Measurements from ENCODE around the gene SPTA1. TPM values are rescaled to one million over a fixed set of nuclear protein-coding genes. Genes with fewer than 3 reads are reported as not detected.

SPTA1 gene
- polyA plus RNA-seq, 3 donors: 0.74 to 2.6 (median 1.6) TPM

DNA sequence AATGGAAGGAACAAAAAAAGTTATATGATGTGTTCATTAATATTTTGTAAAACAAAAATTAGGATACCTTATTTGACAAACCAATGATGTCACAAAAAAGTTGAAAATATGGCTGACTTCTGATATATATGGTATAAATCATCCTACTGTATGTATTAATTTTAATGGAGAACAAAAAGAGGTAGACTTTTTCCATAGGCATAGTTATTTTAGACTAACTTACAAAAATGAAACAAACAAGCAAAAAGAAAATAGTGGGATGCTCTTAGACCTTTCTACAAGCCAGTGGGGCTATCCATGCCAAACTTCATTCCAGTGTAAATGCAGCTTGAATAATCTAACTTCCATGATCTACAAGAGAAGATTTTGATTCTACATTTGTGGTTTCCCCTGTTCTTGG lies 522 bp upstream of the SPTA1 start:
- no peak for DNase-seq

DNA sequence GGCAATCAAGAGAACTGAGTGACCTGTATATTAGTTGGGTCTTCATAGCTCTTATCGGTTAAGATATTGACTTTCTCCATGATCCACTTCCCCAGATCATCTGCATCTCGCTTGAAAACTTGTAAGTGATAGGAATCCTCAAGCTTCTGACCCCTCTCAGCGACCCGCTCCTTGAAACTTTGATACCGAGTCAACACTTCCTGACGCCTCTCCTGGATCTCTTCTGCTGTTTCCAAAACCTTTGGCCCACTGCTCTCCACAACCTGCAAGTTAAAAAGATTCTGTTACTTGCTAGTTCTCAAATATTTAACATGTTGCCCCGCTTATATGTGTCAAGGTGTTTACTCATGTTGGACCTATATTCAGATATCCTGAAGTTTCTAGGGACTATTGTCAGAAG lies 1.4 kb downstream of the SPTA1 start:
- DNase-seq: no peak

DNA sequence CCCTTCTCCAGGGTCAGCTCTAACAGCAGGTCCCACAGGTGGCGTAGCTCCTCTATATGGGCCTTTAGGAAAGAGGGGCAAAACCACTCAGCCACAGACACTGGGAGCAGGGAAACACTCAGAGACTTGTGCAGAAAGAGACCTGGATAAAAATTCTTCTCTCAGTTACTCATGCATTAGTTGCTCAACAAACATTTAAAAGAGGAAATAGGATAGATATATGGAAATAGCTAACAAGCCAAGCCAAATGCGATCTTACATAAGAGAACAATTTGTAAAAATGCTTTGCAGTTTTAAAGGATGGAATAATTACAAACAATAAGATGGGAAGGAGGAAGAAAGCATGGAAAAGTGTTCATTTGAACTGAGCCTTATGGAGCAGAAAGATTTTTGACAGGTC lies 4.9 kb downstream of the SPTA1 start:
- DNase-seq: no peak

DNA sequence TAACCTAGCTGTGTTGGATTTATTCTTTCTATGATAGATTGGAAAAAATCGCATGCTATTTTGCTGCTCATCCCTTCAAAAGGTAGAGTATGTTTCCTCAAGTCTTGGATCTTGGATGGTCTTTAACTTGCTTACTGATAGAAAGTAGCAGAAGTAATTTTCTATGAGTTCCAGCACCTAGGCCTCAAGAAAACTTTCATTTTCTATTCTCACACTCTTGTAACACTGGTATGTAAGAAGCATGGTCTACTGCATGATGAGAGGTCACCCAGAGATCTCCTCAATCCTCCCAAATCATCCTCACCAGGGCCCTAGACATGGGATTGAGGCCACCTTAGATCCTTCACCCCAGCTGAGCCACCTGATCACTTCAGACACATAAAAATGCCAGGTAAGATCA lies 7.2 kb downstream of the SPTA1 start:
- no peak for DNase-seq

DNA sequence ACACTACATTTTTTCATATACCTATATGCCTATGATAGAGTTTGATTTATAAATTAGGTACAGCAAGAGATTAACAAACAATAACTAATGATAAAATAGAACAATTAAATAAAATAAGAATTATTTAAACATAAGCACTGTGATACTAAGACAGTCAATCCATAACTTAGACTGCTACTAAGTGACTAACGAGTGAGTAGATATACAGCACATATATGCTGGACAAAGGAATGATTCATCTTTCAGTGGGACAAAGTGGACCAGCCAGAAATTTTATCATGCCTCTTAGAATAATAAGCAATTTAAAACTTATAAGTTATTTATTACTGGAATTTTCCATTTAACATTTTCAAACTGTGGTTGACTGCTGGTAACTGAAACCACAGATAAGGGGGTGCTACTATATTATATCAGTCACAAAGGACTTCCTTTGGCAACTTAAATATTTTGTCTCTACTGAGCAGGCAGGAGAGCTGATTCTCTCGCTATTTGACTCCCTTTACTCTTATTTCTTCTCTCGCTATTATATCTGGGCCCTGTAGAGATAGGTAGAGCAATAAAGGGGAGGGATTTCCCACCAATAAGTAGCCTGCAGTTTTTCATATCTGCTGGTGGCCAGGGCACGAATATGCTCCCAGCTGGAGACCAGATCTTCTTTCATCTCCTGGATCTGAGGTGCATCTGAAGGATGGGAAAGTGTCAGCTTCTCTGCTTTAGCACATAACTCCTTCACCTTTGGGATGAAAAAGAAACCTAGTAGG lies 10.8 kb downstream of the SPTA1 start:
- DNase-seq: no peak

DNA sequence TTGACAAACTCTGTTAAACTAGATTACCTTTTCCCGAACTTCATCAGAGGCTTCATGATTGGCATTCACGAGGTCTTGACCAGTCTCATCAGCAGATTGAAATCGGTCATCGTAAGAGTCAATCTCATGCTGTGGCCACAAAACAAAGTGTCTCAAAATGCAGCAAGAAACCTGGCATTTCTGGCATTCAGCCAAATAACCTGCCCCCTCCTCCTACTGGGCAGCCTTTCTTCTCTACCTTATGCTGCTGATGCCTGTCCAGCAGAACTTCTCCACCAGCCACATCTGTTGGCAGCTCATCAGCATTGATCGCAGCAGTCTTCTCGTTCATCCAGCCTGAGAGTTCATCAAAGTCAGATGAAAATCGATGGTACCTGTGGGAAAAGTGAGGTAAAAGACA lies 12.2 kb downstream of the SPTA1 start:
- no peak for DNase-seq

DNA sequence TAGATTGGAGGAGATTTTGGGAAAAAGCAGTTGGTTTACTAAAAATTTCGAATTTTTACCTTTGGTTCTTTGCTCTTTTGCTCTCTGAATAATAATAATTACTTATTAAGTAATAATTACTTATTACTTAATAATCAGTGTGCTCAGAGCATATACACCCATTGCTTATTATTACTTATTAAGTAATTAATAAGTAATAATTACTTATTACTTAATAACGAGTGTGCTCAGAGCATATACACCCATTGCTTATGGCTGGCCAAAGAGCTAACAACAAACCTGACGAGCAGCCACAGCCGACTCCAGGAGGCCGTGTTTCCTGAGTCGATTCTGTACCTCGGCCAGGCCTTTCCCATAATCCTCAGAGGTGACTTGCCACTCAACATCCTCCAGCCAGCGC lies 20.5 kb downstream of the SPTA1 start:
- no peak for DNase-seq

DNA sequence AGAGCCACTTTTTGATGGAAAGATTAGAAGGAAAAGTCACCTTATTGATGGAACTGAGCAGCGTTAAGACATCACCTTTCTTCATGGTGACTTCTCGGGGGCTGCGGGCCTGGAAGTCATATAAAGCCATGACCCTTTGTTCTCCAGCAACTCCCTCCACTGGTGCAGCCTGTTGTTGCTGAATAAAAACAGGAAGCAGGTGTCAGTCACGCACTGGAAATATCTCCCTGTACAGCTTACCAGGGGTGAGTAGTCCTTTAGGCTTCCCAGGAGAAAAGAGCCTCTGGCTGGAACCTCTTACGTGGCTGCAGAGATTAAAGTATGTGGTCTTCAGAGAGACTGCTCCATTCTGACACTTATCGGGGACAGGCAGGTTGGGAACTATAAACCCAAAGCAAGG lies 31.9 kb downstream of the SPTA1 start:
- DNase-seq: no peak

DNA sequence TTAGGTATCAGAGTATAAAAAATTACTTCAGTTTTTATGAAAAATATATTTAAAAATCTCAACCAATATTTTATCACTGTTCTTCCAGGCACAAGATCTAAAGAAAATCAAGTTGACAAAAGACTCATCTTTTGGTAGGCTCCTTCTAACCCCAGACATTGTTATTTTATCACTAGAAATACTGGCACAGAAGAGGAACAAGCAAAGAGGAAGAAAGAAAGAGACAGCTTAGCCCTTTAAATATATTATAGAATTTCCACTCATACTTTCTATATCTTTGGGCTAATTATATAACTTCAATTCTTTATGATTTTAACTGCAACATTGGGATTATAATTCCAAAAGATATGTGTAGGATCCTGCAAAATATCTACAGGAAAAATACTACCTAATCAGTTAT lies 32.4 kb downstream of the SPTA1 start:
- DNase-seq: no peak

DNA sequence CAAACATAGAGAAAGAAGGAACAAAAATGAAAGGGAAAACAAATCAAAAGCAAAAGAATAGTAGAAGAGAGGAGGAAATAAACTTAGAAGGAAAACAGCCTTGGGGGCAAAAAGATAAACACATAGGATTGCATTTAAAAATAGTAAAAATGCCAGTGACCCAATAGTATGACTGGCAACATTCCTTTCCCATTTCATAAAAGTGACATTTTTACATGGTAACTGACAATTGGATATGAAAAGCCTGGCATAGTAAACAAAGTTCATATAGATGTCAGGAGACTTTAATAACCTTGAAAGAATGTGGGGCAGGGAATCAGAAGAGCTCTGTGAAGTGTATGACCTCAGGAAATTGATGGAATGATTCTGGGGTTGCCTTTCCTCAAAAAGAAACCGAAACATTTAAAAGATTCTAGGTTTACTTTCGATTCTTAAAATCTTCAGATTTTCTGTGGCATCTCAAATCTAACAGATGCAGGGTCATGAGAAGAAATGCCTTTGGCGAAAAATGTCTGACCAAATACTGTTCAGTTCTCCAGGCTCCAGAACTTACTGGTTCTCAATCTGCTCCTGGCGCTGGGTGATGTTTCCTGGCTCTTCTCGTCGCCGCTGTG lies 33.7 kb downstream of the SPTA1 start:
- no peak for DNase-seq

DNA sequence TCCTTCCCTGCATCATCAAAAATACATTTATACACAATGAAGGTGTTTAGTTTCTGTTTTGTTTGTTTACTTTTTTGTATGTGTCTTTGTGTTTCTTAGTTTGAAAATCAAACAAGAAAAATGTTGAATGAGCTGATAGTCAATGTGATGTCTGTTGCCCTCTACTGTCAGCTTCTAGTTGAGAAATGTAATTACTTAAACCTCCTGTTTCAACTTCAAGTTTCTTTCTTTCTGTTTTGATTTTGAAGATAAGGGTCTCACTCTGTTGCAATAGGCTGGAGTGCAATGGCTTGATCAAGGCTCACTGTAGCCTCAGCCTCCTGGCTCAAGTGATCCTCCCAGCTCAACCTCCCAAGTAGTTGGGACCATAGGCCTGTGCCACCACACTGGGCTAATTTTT lies 37.5 kb downstream of the SPTA1 start:
- DNase-seq: no peak

DNA sequence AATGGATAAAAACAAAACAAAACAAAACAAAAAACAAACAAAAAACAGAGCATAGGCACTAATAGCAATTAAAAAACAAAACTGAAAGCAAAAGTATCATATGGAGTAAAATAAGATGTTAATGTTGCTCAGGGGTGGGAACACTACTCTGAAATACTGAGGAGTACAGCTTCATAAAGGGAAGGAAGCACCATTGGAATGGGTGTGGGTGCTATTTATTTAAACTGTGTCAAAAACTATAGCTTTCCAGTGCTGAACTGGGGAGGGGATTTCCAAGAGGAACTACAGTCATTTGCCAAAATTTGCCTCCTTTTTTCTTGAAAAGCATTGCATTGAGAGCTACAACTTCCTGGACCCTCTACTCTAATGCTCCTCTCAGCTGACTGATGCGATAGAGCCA lies 40.0 kb downstream of the SPTA1 start:
- no peak for DNase-seq

DNA sequence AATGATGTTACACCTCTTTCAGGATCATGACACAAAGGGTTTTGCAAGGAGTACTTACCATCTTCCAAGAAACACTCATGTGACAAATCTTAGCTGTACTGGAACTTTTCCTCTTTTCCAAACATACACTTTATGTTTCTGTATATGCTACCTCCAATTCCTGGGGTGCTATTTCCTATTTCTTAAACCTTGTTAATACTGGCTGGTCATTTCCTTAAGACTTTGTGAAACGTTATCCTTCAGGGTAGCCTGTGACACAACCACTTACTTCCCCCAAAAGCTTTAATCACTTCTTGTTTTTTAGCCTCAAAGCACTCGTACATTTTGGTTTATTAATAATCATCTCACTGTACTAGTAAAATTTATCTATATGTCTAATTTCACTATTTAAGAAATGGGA lies 42.1 kb downstream of the SPTA1 start:
- no peak for DNase-seq

DNA sequence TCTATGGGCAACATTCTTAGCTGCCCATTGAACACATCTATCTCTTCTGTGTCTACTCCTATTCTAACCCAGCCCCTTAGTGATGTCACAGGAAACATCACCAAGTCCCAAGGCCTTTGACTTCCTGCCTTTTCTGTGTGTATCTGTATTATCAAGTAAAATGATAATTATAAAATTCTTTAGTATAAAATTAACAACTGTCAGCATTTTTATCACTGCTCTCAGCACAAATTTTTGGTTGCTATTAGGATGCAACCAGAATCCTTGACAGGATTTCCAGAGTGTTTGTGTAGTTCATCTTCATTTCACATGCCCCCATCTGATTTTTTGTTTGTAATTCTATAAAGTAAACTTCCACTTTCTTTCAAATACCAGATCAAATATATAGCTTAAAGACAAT lies 47.6 kb downstream of the SPTA1 start:
- DNase-seq: no peak

DNA sequence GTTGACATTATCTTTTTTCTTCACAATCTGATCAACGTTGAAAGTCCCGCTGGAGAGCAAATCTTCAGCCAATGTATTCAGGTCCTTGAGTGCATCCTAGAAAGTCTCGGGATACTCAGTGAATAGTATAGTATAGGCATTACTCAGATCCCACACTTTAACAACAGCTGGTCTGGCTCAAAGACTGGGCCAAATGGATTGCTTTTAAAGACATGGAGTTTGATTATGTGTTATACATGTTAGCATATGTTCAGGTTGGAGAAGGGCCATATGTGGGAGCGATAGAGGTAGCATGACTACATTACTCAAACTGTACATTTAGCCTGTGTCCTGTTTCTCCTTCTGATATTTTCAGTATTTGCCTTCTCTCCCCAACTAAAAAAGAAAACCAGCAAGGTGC lies 48.4 kb downstream of the SPTA1 start:
- no peak for DNase-seq

DNA sequence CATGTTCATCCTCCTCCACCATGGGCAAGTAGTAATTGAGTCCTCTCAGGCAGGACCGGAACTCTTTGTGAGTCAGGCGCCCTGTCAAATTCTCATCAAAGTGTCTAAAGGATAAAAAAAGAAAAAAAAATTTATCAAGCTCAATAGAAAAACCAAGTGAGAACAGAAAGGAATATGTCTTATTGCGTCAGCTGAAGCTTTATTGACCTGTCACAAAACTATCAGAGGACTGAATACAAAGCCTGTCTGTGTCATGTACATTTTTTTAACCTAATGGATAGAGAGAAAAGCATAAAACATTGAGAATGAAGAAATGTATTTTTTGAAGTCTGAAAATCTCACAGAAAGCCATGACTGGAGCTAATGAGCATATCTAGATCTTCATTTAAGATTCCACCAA lies 72.8 kb downstream of the SPTA1 start:
- no peak for DNase-seq

DNA sequence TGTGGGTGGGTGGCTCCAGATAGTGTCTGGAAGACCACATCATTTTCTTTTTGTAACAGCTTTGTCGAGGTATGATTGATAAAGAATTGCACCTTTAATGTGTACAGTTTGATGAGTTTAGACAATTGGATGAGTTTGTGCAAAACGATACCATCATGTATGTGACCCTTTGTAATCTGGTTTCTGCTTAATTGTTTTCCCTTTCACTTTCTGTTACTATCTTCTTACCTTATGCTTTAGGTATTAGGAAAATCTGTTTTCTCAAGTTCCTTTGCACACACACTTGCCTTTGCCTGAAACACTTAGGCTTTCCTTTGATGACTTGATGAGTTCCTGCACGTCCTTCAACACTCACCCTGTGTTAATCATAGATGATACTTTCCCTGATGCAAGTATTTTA lies 74.6 kb downstream of the SPTA1 start:
- no peak for DNase-seq

DNA sequence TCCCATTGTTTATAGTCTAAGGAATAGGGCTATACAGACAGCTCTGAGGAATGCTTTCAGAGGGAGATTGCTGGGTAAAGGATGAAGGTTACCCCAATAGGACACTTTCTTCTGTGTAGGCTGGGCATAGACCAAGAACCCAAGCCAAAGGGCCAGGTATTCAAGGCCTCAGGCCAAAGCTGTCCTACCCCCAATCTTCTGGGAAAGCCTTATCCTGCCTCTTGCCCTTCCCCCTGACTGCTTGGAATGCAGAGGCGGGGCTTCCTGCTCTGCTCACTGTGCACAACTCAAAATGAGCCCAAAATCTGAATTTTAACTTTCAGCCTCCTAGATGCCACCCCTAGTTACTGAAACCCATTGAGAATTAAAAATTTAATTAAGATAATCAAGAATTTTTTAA lies 79.2 kb downstream of the SPTA1 start:
- no peak for DNase-seq

DNA sequence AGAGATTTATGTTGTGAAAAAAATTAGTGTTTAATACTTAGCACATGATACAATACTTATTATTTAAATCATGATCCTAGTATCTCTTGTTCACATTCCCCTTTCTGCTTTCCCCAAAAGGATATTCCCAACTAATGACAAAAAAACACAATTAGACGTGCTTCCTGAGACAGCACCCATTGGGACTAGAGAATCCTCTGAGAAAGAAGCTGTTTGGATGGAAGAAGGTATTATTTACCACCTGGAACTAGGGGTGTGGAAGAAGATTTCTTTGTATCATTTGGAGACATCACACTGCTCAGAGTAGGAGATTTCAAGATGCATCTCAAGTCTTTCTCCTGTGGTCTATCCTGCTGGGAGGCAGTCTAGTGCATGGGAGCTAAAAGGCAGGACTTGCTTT lies 81.5 kb downstream of the SPTA1 start, which contains the start of gene OR10Z1:
Gene OR10Z1, plus strand, starts transcription at position 301 of the 400 bp plus-strand sequence. CDS start 1,171 bp downstream, outside the sequence.
- no peak for DNase-seq

DNA sequence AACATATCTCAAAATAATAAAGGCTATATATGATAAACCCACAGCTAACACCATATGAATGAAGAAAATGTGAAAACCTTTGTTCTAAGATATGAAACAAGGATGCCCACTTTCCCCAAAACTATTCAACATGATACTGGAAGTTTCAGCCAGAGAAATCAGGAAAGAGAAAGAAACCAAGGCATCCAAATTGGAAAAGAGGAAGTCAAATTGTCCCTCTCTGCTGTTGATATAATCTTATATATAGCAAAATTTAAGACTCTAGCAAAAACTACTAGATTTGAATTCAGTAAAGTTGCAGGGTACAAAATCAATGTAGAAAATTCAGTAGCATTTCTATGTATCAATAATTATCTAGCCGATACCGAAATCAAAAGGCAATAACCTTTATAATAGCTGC lies 85.8 kb downstream of the SPTA1 start:
- no peak for DNase-seq

DNA sequence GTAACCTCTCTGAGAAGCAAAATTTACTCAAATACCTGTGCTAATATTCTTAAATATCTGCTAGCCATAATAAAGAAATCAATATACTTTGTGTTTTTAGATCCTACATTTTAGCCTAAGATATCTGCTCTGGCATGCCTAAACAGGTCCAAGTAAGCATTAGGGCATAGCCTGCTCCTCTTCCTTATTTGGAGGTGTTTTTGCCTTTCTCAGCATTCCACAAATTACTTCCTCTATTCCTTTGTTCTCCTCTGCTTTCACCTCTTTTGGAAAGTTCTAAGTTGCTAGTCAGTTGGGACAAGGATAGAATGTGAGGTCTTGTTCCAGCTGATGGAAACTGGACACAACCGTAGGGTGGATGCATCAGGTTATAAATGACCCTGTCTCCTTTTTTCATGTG lies 99.6 kb downstream of the SPTA1 start:
- DNase-seq: no peak

DNA sequence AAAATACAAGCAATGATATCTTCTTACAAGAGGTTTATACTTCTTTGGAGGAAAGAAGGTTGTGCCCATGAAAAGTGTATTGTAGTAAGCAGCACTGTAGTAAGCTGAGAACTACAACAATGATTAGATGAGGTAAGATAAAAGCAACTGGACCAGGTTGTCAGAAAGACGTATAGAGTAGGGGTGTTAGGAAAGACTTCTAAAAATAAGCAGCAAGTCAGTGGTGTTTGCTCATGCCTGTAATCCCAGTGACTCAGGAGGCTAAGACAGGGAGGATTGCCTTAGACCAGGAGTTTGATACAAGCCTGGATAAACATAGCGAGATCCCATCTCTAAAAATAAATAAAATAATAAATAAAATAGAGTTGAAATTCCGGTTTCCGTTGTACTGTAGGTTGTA lies 102.6 kb downstream of the SPTA1 start:
- DNase-seq: no peak

DNA sequence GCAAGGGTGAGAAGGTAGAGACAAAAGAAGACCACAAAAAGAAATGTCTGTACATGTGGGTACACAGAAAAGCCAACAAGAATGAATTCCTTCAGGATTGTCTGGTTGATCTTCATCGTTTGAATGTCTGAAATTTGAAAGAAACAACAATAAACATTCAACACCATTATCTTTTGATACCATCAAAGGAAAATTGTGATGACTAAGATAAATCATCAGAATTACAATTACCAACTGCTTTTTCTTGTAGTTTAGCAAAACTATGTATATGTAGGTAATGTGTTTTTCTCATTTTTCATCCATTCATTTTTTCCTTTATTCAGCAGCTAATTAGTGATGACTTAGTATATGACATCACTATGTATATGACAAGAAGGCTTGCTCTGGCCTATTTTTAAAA lies 106.8 kb downstream of the SPTA1 start, which contains the start of gene OR10X1:
Gene OR10X1, minus strand, starts transcription at position 167 of the 400 bp plus-strand sequence. Its CDS starts 0 bp downstream, at position 167.
- DNase-seq: no peak

DNA sequence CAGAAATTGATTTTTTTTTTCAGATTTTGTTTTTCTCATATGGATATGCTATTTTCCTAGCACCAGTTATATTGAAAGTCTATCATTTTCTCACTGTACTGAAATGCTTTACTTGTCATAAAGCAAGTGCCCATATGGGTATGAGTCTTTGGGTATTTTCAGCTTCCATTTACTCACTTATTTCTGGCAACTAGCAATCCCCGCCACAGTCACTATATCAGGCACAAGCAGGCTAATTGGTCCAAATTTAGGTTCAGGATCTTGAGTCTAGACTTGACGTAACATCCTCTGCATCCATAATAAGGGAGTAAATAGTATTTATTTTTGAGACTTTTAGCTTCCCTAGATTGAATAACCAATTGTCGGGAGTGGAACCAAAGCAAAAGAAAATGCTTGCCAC lies 109.0 kb downstream of the SPTA1 start:
- no peak for DNase-seq
